HL-60 (cell line): ENCODE results near the gene TRAK2.

Source experiments
- CTCF ChIP-seq: IDR thresholded peaks from one replicate; pipeline ENCODE4 v1.5.1; 2011; ENCODE audit warnings: low read length, control low read depth, inconsistent platforms; ENCODE audit not compliant: insufficient read depth
- POLR2AphosphoS5 ChIP-seq: IDR thresholded peaks from 2 replicates; pipeline ENCODE4 v1.6.1; 2012; ENCODE audit warnings: low read depth
- REST ChIP-seq: IDR thresholded peaks from 2 replicates; pipeline ENCODE4 v1.6.1; 2012; ENCODE audit warnings: low read depth; ENCODE audit not compliant: insufficient replicate concordance

GRCh38 chr2:201366146-201366545 is 85.1 kb downstream of the TRAK2 start:
- TF ChIP-seq CTCF (no peak), REST (no peak), POLR2AphosphoS5 (no peak)
